HL-60 (cell line): Measurements from ENCODE around the gene TMEFF2.

Experiments used
- DNase-seq, 2 experiments: peaks; one replicate each; pipeline ENCODE4 v3.0.0-alpha.2; 2010 to 2020; ENCODE audit warnings: low read depth in 1 of 2, low spot score in 1 of 2
- H3K27ac ChIP-seq: fragments of 250-450 bp; sonication (Bioruptor Pico); replicated peaks from 2 replicates; pipeline ENCODE4 v1.5.1; 2020; ENCODE audit warnings: mild to moderate bottlenecking, moderate library complexity
- H3K27me3 ChIP-seq: fragments of 250-450 bp; sonication (Bioruptor Pico); 2 replicates; pipeline ENCODE4 v1.5.1; 2021; ENCODE audit warnings: mild to moderate bottlenecking, moderate library complexity; ENCODE audit not compliant: insufficient read depth, poor library complexity, severe bottlenecking
- H3K4me3 ChIP-seq: replicated peaks from 2 replicates; pipeline ENCODE4 v1.5.1; 2011; ENCODE audit warnings: mild to moderate bottlenecking, control low read depth, low read length; ENCODE audit not compliant: insufficient read depth
- CTCF ChIP-seq: IDR thresholded peaks from one replicate; pipeline ENCODE4 v1.5.1; 2011; ENCODE audit warnings: low read length, control low read depth, inconsistent platforms; ENCODE audit not compliant: insufficient read depth
- GABPA ChIP-seq: IDR thresholded peaks from 2 replicates; pipeline ENCODE4 v1.6.1; 2012; ENCODE audit warnings: low read depth
- POLR2AphosphoS5 ChIP-seq: IDR thresholded peaks from 2 replicates; pipeline ENCODE4 v1.6.1; 2012; ENCODE audit warnings: low read depth
- REST ChIP-seq: IDR thresholded peaks from 2 replicates; pipeline ENCODE4 v1.6.1; 2012; ENCODE audit warnings: low read depth; ENCODE audit not compliant: insufficient replicate concordance
- SPI1 ChIP-seq: IDR thresholded peaks from 2 replicates; pipeline ENCODE4 v1.6.1; 2012; ENCODE audit warnings: low read depth, mild to moderate bottlenecking, borderline replicate concordance

The TMEFF2 gene

GRCh38 chr2:191979221-191979730 lies 215.5 kb downstream of the TMEFF2 start:
- Histone ChIP-seq H3K4me3 (no peak overlapping the region), H3K27me3 (no peaks in the 10 kb centered on the region), H3K27ac (no peak overlapping the region)
- TF ChIP-seq SPI1 (no peak), CTCF (no peak), REST (no peak), POLR2AphosphoS5 (no peak), GABPA (no peak)
- DNase-seq = no peak

GRCh38 chr2:191977754-191978153 lies 217.0 kb downstream of the TMEFF2 start:
- no peak for TF ChIP-seq REST
- no peak for TF ChIP-seq CTCF
- no peak for TF ChIP-seq POLR2AphosphoS5
- TF ChIP-seq SPI1 = no peak
- no peak for TF ChIP-seq GABPA
- Histone ChIP-seq H3K27ac (no peak overlapping the region), H3K4me3 (no peak overlapping the region), H3K27me3 (no peaks in the 10 kb centered on the region)
- no peak for DNase-seq

- H3K27ac ChIP-seq = no peak overlapping the region
- TF ChIP-seq GABPA = no peak
- no peak for TF ChIP-seq POLR2AphosphoS5
- no peak for TF ChIP-seq CTCF
- TF ChIP-seq REST = no peak
- no peak for TF ChIP-seq SPI1
- H3K4me3 ChIP-seq = no peak overlapping the region
- no peak for DNase-seq
- no peaks in the 10 kb centered on the region for H3K27me3 ChIP-seq
Measured at GRCh38 chr2:191976436-191976835, 218.3 kb downstream of the TMEFF2 start.
